ENCODE results near the gene CRACDL.
"Not testable (repeated sequence)": the region's sequence is repeated elsewhere in the genome, so short reads cannot be mapped to it uniquely, and the experiment has no call there.

The CRACDL gene

DNA sequence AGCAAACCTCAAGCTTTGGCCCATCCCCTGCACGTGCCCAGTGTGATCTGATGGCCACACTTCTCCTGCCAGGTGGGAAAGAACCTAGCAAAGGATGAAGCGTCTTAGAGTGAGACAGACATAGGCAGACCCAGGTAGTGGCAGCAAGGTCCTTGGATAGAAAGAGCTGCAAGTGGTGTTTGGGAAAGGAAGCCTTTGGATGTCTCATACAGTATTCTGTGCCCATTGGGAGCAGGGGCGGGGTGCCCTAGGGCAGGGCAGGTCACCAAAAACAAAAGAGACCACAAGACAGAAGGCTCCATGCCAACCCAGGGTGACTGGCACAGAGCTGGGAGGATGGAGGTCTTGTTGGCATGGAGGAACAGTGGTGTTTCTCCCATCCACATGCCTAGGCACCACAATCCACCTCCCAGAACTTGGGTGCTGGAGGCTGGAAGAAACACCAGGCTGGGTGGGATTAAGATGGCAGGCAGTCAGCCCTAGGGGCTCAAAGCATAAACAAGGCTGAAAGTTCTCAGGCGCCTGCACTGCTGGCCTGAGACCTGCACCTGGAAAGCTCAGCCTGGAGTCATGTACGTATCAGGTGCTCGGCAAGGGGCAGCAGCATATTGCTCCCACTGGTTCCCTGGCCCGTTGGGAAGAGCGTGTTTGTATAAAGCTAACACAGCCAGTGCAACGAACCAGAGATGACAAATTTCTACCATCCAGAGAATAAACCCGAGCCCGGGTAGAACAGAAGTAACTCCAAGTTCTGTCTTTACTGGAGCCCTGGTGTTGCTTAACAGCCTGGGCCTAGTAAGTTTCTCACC is 52.9 kb downstream of the CRACDL start:
- no peak for DNase-seq (ENCODE audit: low read depth in 2 of 2)

DNA sequence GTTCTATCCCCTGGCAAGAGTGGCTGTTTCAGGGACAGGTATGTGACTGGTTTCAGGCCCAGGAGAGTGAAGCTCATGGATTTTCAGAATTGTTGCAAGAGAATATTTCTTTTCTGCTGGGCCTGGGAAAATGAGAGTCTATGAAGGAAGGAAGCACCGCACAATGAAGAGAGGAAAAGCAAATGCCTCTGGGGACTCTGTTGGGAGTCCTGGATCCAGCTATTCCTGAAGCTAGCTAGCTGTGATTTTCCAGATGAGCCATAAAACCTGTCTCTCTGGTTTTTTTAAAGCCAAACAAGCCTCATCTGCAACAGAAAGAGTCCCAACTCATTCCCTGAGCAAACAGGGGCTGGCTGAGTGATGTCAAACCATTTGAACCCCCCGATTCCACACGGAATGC is 53.7 kb downstream of the CRACDL start:
- DNase-seq (ENCODE audit: low read depth in 2 of 2) = no peak

DNA sequence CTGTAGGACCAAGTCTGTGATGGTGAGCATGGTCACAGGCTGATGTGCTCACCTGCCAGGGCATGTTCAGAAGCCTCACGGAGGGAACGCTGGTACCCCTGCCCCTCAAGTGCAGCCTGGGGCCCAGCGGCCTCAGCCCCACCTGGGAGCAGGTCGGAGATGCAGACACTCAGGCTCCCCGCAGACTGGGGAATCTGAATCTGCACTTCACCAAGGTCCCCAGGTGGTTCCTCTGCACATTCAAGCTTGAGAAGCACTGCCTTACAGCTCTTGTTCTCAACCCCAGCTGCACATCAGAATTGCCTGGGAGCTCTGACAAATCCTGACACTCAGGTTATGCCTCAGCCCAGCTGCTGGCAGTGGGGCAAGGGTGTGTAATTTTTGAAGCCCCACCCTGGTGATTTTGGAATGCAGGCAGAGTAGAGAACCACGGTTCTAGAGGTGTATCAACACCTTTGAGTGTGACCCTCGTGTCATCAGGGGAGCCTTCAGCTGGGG is 54.8 kb downstream of the CRACDL start:
- no peak for DNase-seq (ENCODE audit: low read depth in 2 of 2)

DNA sequence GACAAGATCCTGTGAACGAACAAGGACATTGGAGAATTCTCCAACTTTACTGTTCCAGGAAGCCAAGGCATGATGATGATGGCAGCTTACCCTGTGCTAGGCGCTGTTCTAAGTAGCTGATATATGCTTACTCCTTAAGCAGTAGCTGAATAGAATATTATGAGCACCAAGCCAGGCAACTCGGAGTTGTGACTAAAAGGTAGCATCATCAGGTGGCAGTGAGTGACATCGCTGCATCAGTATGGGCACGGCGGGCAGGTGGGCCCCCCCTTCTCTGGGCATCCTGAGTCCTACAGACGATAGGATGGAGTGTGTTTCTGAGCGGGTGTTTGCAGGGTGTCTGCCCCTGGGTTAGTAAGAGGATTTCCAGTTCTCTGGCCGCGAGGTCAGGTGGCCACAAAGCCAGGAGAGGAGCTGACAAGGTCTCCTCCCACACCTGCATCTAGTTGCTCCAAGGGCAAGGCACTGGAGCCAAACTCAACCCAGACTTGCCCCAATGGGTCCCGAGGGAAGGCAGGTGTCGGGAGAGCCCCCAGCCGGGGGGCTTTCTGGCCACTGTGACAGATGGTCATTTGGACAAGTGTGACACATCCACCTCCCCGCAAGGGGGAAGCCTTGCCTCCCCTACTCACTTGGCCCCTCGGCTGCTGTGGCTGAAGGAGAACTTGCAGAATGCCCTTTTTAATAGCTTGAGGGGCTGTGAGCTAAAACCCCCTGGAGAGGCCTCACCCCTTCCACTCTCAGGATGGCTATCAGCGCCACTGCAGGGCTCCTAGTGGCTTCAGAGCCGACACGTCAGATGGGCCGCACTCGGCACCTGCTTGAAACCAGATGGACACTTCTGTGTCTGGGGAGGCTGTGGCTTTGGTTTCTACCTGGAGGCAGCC is 55.5 kb downstream of the CRACDL start:
- no peak for DNase-seq (ENCODE audit: low read depth in 2 of 2)

DNA sequence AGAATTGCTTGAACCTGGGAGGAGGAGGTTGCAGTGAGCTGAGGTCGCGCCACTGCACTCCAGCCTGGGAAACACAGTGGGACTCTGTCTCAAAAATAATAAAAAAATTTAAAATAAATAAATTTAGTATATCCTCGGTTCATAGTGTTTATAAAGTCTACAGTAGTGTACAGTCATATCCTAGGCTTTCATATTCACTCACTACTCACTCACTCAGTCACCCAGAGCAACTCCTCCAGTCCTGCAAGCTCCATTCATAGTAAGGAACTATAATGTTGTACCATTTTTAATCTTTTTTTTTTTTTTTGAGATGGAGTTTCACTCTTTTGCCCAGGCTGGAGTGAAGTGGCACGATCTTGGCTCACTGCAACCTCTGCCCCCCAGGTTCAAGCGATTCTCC is 58.4 kb downstream of the CRACDL start:
- DNase-seq (ENCODE audit: low read depth in 2 of 2) = not testable (repeated sequence)

DNA sequence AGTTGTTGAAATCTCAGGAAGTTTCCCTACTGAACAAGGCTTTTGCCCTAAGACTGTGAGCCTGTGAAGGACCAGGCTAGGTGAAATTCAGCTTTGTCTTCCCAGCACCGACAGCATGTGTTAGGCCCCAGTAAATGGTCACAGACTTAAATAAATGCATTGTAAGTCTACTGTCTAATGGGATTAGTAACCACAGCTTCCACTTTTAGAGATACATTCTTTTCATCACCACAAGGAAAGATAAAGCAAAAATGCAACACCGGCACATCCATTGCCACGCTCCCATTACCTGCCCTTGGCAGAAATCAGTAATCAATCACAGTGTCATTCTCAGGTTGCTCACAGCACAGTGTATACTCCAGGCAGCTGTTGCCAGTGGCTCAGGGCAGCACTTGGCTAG is 59.3 kb downstream of the CRACDL start:
- DNase-seq (ENCODE audit: low read depth in 2 of 2) = no peak

DNA sequence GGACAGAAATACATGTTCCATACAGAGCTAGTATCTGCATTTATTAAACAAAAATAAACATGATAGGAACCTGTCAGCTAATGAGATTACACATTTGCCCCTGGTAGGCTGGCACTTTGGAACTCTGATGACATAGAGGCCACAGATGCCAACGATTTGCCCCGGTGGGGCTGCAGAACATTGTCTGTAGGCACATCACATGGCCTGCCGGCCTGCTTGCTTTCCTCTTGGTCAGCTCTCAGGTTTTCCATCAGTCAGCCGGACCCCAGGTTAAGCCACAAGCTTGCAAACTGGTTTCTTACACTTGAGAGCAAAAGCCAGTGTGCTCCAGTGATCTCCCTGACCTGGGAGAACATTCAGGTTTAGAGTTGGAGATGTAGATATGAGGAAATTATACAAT is 60.3 kb downstream of the CRACDL start:
- DNase-seq (ENCODE audit: low read depth in 2 of 2) = no peak

DNA sequence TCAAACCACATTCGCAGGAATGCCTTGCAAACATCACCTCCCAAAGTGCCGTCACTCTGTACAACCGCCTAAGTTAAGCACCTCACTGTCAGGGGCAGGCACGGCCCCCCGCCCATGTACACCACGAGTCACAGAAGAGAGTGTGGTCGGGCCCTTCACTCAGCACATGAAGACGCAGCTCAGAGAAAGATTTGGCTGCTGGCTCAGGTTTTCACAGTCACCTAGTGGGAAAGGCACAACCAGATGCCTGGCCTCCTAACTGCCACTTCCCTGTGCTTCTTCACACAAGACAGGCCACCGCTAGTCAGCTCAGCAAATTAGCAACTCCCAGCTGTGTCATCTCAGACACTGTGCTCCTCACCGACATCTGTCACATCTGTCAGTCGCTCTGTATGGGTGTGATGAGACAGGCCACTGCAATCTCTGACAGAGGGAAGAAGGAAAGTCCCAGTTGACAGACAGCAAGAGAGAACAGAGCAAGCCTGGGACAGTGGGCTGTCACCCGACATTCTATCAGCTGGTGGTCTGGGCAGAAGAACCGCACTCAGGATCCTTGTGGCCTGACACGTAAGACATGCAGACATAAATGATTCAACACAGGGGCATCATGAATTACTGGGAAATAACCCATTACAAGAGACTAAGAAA is 60.8 kb downstream of the CRACDL start:
- DNase-seq (ENCODE audit: low read depth in 2 of 2) = no peak

DNA sequence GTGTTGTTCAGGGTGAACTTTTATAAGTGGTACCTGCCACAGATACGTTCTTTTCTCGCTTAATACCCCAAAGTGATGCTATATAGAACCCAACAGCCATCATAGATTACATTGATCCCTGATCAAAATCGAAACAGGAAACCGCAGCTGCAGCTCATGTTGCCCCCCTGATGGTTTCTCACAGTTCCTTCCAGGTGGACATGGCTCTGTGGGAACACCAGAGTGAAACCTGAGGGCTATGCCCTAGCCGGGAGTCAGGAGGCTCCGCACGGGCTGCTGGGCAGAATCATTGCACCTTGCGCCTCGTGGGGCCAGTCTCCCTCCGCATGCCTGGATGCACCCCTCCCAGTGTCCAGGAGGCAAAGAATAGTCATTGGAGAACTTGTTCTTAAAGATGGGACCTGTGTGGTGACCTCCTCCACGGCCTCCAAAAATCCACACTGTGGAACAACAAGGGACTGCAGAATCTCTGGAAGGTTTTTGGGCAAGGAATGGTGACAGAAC is 61.8 kb downstream of the CRACDL start:
- DNase-seq (ENCODE audit: low read depth in 2 of 2) = no peak

DNA sequence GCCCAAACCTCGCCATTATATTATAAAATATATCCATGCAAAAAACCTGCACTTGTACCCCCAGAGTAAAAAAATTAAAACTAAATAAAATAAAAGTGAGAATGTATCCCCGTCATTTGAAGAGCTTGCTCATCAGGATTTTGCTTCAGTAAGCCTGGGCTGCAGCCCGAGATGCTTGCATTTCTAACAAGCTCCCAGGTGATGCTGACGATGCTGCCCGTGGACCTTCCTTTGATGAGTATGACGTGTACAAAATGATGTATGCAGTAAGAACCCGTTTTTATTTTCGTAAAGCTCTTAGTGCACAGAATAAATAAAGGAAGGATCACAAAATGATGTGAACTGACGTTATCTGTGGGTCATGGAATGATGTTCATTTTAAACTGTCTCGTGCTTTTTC is 63.5 kb downstream of the CRACDL start:
- DNase-seq (ENCODE audit: low read depth in 2 of 2) = no peak

DNA sequence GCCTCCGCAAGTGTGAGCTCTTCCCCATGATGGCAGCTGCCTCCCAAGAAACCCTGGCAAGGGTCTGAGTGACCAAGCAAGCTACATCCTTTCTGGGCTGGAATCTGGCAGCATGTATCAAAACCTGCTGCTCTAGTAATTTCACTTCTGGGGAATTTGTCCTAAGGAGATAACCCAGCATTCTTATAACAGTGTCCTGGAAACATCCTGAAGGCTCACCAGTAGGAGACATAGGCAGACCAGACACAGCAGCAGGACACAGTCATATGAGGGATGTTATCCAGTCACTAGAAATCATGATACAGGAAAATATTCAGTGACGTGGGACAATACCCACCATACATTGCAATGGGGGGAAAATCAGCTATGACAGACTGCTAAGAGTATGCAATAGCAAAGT is 64.5 kb downstream of the CRACDL start:
- DNase-seq (ENCODE audit: low read depth in 2 of 2) = no peak

DNA sequence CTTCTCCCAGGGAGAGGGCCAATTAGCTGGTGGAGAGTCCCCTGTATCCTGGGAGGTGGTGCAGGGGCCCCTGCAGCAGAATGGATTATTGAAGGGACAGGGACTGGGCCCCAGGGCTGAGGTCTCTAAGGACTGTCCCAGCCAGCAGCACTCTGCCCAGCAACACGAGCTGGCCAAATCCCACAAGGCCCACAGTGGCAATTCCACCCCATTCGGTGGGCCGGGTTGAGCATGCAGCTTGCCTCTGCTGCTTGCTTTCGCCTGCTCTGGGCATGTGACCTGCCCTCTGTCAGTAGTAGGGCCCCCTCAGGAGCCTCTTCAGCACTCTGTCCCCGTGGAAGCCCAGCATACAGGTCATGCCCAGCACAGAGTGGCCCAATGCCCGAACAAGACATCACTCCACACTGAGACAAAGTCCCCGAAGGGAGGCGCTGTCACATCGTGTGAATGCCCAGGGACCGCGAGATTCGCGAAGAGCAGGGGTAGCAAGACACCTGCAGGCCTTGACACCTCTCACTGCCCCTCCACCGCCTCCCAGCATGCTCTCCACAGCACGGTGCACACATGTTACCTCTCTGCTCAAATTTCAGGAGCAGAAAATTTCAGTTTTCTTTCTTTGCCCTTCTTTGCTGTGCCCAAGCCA is 65.4 kb downstream of the CRACDL start:
- no peak for DNase-seq (ENCODE audit: low read depth in 2 of 2)

DNA sequence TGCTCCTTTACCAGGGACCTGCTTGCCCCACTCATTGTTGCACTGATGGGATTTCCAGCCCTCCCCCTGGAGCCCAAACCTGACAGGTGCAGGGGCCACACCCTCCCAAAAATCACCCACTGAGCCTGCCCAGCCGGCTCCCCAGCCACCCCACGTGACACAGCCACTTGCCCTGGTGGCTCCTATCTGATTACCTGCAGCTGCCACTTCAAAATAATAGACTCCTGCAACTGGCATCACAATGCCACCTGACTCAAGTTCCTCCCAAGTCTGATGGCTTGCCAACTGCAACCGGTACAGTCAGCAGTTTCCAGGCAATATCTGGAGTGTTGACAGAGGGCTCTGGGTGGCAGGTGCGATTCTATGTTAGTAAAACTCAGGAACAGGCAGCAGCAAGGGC is 66.2 kb downstream of the CRACDL start:
- no peak for DNase-seq (ENCODE audit: low read depth in 2 of 2)

DNA sequence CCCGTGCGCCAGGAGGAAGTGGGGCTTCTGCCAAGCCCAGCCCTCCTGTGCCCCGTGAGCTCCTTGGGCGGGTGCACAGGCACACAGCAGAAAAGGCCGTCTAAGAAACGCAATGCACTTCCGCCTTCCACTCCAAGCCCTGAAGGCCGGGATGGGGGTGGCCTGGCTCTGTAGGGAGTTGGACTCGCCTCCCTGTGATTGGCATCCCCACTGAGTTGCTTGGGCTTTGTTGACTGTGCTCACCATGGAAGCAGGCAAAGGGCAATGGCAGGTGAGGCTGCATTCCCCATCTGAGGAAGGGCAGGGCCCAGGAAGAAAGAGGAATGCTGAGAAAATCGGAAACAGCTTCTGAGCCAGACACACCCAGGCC is 66.8 kb downstream of the CRACDL start:
- no peak for DNase-seq (ENCODE audit: low read depth in 2 of 2)

DNA sequence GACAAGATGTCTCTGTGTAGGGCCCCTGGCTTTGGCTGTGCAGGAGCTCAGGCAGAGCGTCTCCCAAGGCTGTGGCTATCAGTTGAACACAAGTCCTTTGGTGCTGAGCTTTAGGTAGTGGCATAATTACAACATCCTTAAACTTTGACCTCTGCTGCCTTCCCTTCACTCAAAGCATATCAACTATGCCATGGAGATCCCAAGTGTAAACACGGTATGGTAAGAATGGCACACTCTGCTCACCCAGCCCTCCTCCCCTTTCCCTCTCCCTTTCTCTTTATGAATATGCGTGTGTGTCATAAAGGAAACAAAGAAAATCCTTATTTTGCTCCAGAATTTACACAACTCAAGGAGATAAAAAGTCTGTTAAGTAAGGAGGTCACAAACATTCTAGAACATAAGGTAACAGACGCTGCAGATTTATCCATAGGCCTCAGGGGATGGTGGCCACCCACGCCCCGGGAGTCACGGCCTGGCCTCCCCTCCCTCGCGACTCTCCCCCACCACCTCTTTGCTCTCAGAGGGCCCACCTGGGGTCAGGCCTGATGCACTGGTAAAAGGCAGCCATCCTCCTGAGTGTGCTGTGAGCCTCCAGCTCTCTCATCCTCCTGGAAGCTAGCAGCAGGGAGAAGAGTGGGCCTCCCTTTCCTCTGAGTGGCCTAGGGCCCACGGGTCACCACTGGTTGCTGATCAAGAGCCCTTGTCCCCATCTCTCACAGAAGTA is 67.3 kb downstream of the CRACDL start:
- no peak for DNase-seq (ENCODE audit: low read depth in 2 of 2)

DNA sequence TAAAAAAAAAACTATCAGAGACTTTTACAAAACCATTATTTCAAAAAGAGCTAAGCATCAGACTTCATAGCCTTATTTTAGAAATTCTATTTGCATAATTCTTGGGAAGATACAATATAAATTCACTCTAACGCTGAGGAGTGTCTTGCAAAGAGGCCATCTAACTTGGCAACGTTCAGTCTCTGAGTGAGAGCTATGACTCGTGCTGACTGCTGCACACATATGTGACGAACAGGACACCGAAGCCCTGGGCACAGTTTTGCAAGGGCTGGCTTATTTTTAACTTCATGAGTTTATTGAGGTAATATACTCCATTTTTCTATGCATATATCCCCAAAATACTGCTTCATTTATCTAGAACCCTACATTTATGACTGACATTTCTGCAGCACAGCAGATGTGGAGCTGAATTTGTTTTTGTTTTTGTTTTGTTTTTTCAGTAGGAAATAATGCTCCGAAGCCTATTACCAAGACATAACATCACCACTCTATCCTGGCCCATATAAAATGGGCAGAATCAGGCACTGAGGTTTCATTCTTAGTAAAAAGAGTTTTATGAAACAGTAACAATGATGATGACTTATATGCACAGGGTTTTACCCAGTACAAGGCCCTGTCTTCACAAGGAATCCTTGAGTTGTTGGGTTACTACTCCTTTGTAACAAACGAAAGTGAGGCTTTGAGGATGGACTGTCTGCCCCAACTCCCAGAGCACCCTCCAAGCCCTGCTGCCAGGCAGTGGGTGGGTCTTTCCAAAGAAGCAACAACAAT is 68.3 kb downstream of the CRACDL start:
- DNase-seq (ENCODE audit: low read depth in 2 of 2) = no peak

DNA sequence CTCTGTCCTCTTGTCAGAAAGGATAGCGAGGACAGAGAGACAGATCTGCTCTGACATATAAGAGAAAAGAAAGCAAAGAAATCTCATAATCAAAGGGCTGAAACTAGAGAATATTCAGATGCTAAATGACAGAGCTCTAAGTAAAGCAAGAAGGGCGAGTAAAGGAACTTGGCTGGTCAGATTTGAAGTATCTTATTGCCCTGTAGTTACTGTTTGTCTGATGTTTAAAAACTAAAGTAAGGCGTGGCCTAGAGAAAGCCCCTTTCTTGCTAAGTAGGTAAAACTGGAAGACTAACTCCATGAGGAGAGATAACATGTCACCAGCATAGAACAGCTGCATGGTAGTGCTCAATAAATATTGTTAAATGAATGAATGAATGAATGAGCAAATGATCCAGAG is 70.0 kb downstream of the CRACDL start:
- no peak for DNase-seq (ENCODE audit: low read depth in 2 of 2)

DNA sequence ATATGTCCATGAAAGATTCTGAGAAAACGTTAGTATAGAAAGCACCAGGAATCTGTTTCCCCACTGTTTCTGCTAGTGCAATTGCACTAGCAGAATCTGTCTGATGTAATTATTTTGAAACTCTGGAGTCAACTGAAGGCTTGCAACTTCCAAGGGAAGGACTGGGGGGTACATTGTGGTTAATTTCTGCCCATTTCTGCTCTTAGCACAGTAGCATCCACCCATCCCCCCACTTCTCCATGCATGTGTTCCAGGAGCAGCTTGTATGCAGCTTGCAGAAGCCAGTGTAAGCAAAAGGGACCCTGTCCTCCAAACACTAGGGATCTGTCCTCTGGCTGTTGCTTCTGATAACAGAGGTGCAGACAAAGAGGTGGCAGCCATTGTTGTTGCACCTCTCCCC is 74.4 kb downstream of the CRACDL start:
- no peak for DNase-seq (ENCODE audit: low read depth in 2 of 2)

DNA sequence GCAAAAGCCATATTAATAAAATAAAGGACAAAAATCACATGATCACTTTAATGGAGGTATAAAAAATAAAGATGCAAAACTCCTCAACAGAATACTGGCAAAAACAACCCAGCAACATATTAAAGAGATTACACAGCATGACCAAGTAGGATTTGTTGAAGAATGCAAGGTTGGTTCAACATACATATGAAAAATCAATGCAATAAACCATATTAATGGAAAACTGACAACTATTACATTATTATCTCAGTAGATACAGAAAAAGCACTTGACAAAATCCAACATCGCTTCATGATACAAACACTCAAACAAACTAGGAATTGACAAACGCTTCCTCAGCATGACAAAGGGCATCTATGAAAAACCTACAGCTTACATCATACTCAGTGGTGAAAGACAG is 76.7 kb downstream of the CRACDL start:
- DNase-seq (ENCODE audit: low read depth in 2 of 2) = no peak

DNA sequence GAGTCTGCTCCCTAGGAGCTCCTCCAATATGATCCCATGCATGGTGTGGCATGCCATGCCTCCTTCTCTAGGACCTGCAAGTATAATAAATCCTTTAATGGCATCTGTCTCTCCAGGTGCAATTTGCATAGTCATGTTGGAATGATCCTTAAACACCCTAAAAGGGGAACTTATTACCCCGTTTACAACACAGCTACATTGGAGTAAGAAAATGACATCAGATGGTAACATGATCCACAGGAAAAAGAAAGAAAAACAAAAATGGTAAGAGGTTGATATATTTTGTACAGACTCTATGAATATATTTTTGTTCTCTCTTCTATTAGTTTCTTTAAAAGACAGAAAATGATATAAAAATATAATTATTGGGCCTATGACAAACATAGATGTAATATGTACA is 79.0 kb downstream of the CRACDL start:
- no peak for DNase-seq (ENCODE audit: low read depth in 2 of 2)
